SU-DHL-6 (cell line): ENCODE measurements around the gene ARAP1.

Experiments used
- H2AFZ ChIP-seq: fragments of 200-600 bp; sonication (generic); 2 replicates; pipeline ENCODE4 v1.6.1; 2014; ENCODE audit warnings: low read depth, mild to moderate bottlenecking, moderate library complexity, mixed read lengths, antibody characterized with exemption, low read length; ENCODE audit not compliant: severe bottlenecking
- H3F3A ChIP-seq: fragments of 200-600 bp; shearing (Covaris generic); 2 replicates; pipeline ENCODE4 v1.6.0; 2016; ENCODE audit warnings: antibody characterized with exemption, mild to moderate bottlenecking; ENCODE audit not compliant: insufficient read depth
- H3K27ac ChIP-seq: fragments of 200-600 bp; sonication (generic); 2 replicates; pipeline ENCODE4 v1.5.1; 2016; ENCODE audit warnings: low read depth, mild to moderate bottlenecking, low read length, moderate library complexity, mixed read lengths
- H3K27me3 ChIP-seq: fragments of 200-600 bp; sonication (generic), shearing (Covaris generic); 2 replicates; pipeline ENCODE4 v1.6.0; 2014; ENCODE audit warnings: mild to moderate bottlenecking, low read length
- H3K36me3 ChIP-seq: fragments of 200-600 bp; sonication (generic); 2 replicates; pipeline ENCODE4 v1.6.1; 2014; ENCODE audit warnings: mild to moderate bottlenecking, low read length, mixed read lengths
- H3K4me2 ChIP-seq: fragments of 300-600, 200-600 bp; shearing (Covaris generic), sonication (generic); 2 replicates; pipeline ENCODE4 v1.6.0; 2014; ENCODE audit warnings: low read length, low read depth, mild to moderate bottlenecking; ENCODE audit not compliant: poor library complexity, severe bottlenecking
- H3K4me3 ChIP-seq: fragments of 200-600 bp; sonication (generic); 2 replicates; pipeline ENCODE4 v1.5.1; 2014; ENCODE audit warnings: antibody characterized with exemption, low read length, mild to moderate bottlenecking, mixed read lengths; ENCODE audit not compliant: insufficient read depth, poor library complexity, severe bottlenecking
- H3K79me2 ChIP-seq: fragments of 200-600 bp; sonication (generic); 2 replicates; pipeline ENCODE4 v1.6.1; 2014; ENCODE audit warnings: mild to moderate bottlenecking, low read length, moderate library complexity; ENCODE audit not compliant: insufficient read depth
- H3K9ac ChIP-seq: fragments of 200-600 bp; sonication (generic); 2 replicates; pipeline ENCODE4 v1.7.0; 2014; ENCODE audit warnings: mild to moderate bottlenecking, low read length
- H3K9me2 ChIP-seq: fragments of 200-600 bp; sonication (generic); replicated peaks from 2 replicates; pipeline ENCODE4 v1.6.1; 2014; ENCODE audit warnings: low read length; ENCODE audit not compliant: insufficient read depth
- H3K9me3 ChIP-seq: fragments of 200-600 bp; sonication (generic); 2 replicates; pipeline ENCODE4 v1.6.1; 2014; ENCODE audit warnings: low read length, mixed read lengths; ENCODE audit not compliant: insufficient read depth
- H4K20me1 ChIP-seq: fragments of 200-600 bp; sonication (generic); 2 replicates; pipeline ENCODE4 v1.6.1; 2014; ENCODE audit warnings: low read depth, mild to moderate bottlenecking, antibody characterized with exemption, low read length, moderate library complexity, mixed read lengths
- EZH2phosphoT487 ChIP-seq: fragments of 200-600 bp; sonication (generic), shearing (Covaris generic); conservative IDR thresholded peaks from 2 replicates; pipeline ENCODE4 v1.6.1; 2018; ENCODE audit warnings: mild to moderate bottlenecking, antibody characterized with exemption, low read length, moderate library complexity, mixed read lengths
- TF ChIP-seq, protein P1 (sequence below): fragments of 200-600 bp; sonication (generic); IDR thresholded peaks from one replicate; pipeline ENCODE4 v1.5.1; 2017; ENCODE audit warnings: antibody characterized with exemption, mild to moderate bottlenecking, low read length, moderate library complexity; ENCODE audit not compliant: insufficient read depth, poor library complexity, severe bottlenecking

ARAP1 gene

GRCh38 chr11:72743321-72744221 is 8.6 kb downstream of the ARAP1 start:
- TF ChIP-seq EZH2phosphoT487, result no peak
- TF ChIP-seq, protein P1, sequence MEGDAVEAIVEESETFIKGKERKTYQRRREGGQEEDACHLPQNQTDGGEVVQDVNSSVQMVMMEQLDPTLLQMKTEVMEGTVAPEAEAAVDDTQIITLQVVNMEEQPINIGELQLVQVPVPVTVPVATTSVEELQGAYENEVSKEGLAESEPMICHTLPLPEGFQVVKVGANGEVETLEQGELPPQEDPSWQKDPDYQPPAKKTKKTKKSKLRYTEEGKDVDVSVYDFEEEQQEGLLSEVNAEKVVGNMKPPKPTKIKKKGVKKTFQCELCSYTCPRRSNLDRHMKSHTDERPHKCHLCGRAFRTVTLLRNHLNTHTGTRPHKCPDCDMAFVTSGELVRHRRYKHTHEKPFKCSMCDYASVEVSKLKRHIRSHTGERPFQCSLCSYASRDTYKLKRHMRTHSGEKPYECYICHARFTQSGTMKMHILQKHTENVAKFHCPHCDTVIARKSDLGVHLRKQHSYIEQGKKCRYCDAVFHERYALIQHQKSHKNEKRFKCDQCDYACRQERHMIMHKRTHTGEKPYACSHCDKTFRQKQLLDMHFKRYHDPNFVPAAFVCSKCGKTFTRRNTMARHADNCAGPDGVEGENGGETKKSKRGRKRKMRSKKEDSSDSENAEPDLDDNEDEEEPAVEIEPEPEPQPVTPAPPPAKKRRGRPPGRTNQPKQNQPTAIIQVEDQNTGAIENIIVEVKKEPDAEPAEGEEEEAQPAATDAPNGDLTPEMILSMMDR, result no peak
- H3K36me3 ChIP-seq, result no peaks in the 10 kb centered on the region
- H3K9ac ChIP-seq, result no peak overlapping the region

GRCh38 chr11:72742513-72743320 is 9.5 kb downstream of the ARAP1 start:
- H3K9me2 ChIP-seq, result no peaks in the 10 kb centered on the region
- H3K79me2 ChIP-seq, result no peaks in the 10 kb centered on the region
- no peak overlapping the region for H2AFZ ChIP-seq
- H3K36me3 ChIP-seq, result no peaks in the 10 kb centered on the region
- no peak overlapping the region for H3K4me2 ChIP-seq
- H3K27me3 ChIP-seq, result no peaks in the 10 kb centered on the region
- H4K20me1 ChIP-seq, result no peaks in the 10 kb centered on the region
- TF ChIP-seq, protein P1, result no peak
- no peak for TF ChIP-seq EZH2phosphoT487
- no peak overlapping the region for H3K4me3 ChIP-seq
- peaks cover 6% of the 10 kb centered on the region; the same call in 1 of the 2 replicates for H3F3A ChIP-seq
- H3K9ac ChIP-seq, result no peak overlapping the region
- H3K27ac ChIP-seq, result no peak overlapping the region
- no peaks in the 10 kb centered on the region for H3K9me3 ChIP-seq

More at GRCh38 chr11:72743321-72744221, 8.6 kb downstream of the ARAP1 start:
- Histone ChIP-seq H3K79me2 (no peaks in the 10 kb centered on the region), H2AFZ (no peak overlapping the region), H3K4me2 (no peak overlapping the region), H4K20me1 (no peaks in the 10 kb centered on the region), H3F3A (peaks cover 6% of the 10 kb centered on the region; the same call in 1 of the 2 replicates), H3K9me2 (no peaks in the 10 kb centered on the region), H3K4me3 (no peak overlapping the region), H3K27ac (no peak overlapping the region), H3K9me3 (no peaks in the 10 kb centered on the region), H3K27me3 (no peaks in the 10 kb centered on the region)

DNA sequence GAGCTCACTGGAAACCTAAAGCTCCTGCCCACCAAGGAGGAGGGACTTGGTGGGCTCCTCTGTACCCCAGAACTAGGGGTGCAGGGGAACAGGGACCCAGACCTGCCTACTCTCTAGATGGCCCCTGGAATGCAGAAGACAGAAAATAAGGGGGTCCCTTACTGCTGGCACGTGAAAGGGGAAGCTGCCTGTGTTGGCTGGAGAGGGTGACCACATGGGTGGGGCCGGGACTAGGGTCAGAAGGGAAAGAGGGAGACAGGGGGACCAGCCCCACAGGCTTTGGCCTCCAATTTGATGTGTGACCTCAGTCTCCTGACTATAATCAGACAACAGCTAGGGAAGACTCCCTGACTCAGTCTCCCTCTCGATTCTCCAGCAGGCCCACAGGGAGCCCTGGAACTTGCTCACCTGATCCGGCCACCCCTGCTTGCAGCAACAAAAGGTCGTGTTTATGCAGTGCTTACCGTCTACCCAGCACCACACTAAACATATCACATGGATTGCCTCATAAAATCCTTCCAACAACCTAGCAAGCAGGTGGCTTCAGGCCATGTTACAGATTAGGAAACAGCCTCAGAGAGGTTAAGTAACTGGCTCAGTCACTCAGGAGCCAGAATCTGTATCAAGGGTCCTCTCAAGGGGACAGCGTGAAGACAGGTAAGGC is 10.2 kb downstream of the ARAP1 start:
- no peaks in the 10 kb centered on the region for H3K9me3 ChIP-seq
- H3F3A ChIP-seq, result peaks cover 6% of the 10 kb centered on the region; the same call in 1 of the 2 replicates
- H3K27me3 ChIP-seq, result no peaks in the 10 kb centered on the region
- no peaks in the 10 kb centered on the region for H3K36me3 ChIP-seq
- no peak overlapping the region for H2AFZ ChIP-seq
- H3K4me3 ChIP-seq, result no peak overlapping the region
- no peaks in the 10 kb centered on the region for H3K9me2 ChIP-seq
- no peak for TF ChIP-seq EZH2phosphoT487
- TF ChIP-seq, protein P1, result no peak
- no peak overlapping the region for H3K9ac ChIP-seq
- no peak overlapping the region for H3K4me2 ChIP-seq
- H3K27ac ChIP-seq, result no peak overlapping the region
- H3K79me2 ChIP-seq, result no peaks in the 10 kb centered on the region
- H4K20me1 ChIP-seq, result no peaks in the 10 kb centered on the region
